ENCODE results near the gene TRIM46.

DNA sequence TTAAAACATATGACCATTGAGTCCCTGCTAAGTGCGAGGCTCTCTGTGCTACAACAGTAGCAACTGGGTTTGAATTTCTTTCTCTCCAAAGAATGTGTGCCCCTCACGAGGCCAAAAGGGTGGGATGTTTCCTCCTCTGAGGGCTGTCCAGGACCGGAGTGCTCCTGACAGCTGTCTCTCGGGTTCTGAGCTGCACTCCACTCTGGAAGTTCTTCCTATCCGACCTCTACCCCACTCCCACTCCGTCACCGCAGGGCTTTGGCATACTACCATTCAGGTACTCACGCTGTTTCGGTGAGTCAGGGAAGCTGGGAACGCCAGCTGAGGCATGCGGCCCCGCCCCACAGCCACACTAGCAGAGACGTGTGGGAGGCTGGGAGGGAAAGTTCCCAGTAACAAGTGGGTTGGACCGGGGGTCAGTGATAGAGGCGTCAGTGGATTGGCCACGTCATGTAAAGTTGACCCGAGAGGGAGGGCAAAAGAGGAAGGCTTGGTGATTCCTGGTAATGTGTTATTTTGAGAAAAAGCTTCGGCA lies 38.7 kb upstream of the TRIM46 start:
- no peak for TF ChIP-seq BHLHE40 (IDR thresholded peaks at IDR 0.05; ENCODE audit: borderline replicate concordance)
- no peak for TF ChIP-seq ELF4 (IDR thresholded peaks at IDR 0.05)
- no peak for TF ChIP-seq FOXA1 (IDR thresholded peaks at IDR 0.05)
- TF ChIP-seq CTBP1 (IDR thresholded peaks at IDR 0.05; ENCODE audit: borderline replicate concordance) = no peak
- TF ChIP-seq ARNT (IDR thresholded peaks at IDR 0.05) = no peak
- TF ChIP-seq FOXM1 (IDR thresholded peaks at IDR 0.05; ENCODE audit: borderline replicate concordance) = no peak
- no peak for TF ChIP-seq TARDBP (IDR thresholded peaks at IDR 0.05)
- TF ChIP-seq, protein P1, sequence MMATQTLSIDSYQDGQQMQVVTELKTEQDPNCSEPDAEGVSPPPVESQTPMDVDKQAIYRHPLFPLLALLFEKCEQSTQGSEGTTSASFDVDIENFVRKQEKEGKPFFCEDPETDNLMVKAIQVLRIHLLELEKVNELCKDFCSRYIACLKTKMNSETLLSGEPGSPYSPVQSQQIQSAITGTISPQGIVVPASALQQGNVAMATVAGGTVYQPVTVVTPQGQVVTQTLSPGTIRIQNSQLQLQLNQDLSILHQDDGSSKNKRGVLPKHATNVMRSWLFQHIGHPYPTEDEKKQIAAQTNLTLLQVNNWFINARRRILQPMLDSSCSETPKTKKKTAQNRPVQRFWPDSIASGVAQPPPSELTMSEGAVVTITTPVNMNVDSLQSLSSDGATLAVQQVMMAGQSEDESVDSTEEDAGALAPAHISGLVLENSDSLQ (IDR thresholded peaks at IDR 0.05) = no peak
- TF ChIP-seq NFRKB (IDR thresholded peaks at IDR 0.05) = no peak
